Ramos (cell line): ENCODE results near the gene MVD.
"Not testable (repeated sequence)": the region's sequence is repeated elsewhere in the genome, so short reads cannot be mapped to it uniquely, and the experiment has no call there.

Experiments
- in situ Hi-C: fragments of 300-500 bp; cut with MboI; formaldehyde crosslinking; loops from one replicate; pipeline ENCODE4 v1.14.3; 2022; ENCODE audit warnings: low sequenced_read_pairs; ENCODE audit not compliant: unreplicated experiment

Gene MVD

GRCh38 chr16:88685156-88686061 lies 22.5 kb upstream of the MVD start:
- in situ Hi-C loops = no loop called here

DNA sequence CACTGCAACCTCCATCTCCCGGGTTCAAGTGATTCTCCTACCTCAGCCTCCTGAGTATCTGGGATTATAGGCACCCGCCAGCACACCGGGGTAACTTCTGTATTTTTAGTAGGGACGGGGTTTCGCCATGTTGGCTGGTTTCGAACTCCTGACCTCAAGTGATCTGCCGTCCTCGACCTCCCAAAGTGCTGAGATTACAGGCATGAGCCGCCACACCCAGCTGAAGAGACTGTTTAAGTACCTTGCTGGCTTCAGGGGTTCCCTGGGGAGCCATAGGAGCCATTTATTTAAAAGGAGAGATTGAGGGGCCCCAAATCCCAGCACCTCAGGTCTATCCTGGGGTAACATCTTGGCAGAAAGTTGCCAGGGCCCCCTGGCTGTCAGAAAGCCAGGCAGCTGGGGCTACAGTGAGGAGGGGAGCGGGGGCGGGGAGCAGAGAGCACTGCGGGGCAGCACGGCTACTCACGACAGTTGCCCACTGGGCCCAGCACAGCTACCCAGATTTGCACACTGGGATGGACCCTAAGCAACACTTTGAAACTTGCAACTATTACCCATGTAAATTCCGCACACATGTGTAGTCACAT lies 21.8 kb upstream of the MVD start:
- in situ Hi-C loops = no loop called here

DNA sequence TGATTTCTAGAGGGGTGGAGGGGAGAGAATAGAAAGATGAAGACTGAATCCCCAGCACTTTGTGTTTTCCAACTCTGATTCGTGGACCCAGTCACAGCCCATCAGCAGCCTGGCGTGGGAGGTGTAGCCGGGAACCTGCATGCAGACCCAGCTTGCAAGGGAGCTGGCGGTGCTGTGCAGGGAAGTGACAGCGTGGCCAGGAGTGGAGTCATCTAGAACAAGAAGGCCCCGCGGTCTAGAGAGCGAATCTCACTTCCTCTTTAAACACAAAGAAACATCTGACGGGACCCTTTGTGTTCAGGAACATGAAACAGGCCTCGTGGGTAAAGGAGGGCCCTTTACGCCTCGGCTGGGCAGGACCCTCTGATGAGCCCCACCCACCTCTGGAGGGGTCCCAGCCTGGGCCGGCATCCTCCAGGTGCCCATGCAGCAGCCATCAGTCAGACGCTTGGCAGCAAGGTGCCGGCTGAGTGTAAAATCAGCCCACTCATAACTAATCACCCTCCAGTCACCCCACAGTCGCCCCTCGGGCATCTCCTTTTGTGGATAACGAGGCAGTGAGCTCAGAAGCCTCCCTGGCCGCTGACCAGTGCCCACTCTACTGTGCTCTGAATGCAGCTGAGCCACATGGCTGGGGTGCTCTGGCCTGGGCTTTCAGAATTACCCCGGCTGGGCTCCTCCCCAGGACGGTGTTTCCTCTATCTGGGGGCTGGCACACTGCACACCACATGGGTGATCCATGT lies 19.0 kb upstream of the MVD start:
- in situ Hi-C loops = no loop called here

DNA sequence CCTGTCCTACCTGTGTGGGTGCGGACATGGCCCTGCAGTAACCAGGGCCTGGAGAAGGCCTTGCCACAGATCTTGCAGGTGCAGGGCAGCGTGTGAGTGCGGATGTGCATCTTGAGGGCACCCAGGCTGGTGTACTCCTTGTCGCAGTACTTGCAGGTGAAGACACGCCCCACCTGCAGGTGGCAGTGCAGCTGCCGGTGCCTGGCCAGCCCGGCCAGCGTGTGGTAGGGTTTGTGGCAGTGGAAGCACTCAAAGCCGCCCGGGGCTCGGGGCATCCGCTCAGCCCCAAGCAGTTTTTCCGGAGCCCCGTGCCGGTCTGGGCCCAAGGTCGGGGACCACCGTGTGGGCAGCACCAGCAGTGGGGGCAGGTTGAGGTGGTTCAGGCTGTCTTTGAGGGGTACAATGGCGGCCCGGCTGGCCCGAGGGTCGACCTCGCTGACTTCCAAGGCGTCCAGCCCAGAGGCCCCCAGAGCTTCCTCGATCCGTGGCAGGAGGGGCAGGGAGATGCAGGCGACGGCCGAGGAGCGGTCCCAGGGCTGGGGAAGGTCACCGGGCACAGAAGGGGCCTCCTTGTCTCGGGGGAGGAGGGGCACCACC lies 18.3 kb upstream of the MVD start:
- in situ Hi-C loops = no loop called here

- in situ Hi-C loops = no loop called here
Observed at GRCh38 chr16:88680554-88681083, 17.7 kb upstream of the MVD start.

GRCh38 chr16:88678224-88678979 lies 15.5 kb upstream of the MVD start:
- in situ Hi-C loops = no loop called here

DNA sequence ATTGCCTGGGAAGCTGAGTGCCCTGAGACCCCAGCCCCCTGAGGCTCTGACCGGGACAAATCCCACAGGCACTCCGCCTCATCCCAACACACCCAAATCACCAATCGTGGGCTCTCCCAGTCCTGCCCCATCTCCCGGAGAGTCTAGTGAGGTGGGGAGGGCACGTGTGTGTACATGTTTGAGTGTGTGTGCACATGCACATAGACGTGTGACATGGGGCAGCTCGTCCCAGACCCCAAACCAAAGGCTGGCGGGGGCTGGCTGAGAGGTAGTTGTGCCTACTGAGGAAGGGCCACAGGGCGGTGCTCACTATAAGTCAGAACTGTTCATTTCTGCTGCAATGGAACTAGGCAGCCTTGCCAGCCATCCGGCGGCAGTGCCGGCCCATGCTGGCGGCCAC lies 14.8 kb upstream of the MVD start:
- in situ Hi-C loops = no loop called here

DNA sequence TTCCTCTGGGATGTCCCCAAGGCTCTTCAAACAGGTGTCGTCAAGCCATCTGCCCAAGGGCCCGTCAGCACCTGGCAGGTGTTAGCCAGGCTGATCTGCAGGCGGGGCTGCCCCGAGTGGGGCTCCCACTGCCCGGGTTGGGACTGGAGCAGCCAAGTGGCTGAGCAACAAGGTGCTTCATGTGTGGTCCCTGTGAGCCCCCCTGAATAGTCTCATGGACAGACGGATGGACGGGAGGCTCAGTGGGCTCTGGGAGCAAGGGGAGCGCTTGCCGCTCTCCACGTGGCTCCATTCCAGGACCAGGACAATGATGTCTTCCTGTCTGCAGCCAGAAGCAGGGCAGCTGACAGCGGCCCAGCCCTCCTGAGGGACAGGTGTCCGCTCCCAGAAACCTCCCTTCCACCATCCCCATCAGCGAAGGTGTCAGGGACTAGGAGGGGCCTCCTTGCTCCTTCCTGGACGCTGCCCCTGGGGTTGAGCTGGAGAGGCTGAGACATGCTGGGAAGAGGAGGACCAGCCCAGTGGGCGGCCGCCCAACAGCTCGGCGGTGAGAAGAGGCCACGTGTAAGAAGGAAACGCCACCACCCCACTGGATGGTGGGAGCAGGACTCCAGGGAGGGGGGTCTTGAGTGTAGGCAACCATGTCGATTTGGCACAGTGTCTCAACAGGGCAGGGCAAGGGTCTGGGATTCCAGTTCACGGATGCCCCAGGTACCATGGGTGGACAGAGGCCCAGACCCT lies 13.8 kb upstream of the MVD start:
- in situ Hi-C loops = no loop called here

- in situ Hi-C loops = no loop called here
Observed at GRCh38 chr16:88673716-88674379, 11.0 kb upstream of the MVD start.

GRCh38 chr16:88672776-88673175 lies 9.9 kb upstream of the MVD start:
- in situ Hi-C loops = no loop called here

DNA sequence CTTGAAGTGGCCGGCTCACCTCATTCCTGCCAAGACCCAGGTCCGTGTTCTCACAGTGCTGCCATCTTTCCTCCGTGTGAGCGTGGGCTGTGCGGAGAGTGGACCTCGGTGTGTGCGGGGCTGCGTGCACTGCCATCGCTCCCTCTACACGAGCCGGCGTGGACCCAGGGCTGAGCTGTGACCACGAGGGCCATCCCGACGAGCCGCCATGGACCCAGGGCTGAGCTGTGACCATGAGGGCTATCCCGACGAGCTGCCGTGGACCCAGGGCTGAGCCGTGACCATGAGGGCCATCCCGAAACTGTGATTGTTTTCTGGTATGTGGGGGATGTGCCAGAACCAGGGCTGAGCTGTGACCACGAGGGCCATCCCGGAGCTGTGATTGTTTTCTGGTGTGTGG lies 8.9 kb upstream of the MVD start:
- in situ Hi-C loops = no loop called here

- in situ Hi-C loops = no loop called here
Observed at GRCh38 chr16:88669980-88670379, 7.1 kb upstream of the MVD start.

DNA sequence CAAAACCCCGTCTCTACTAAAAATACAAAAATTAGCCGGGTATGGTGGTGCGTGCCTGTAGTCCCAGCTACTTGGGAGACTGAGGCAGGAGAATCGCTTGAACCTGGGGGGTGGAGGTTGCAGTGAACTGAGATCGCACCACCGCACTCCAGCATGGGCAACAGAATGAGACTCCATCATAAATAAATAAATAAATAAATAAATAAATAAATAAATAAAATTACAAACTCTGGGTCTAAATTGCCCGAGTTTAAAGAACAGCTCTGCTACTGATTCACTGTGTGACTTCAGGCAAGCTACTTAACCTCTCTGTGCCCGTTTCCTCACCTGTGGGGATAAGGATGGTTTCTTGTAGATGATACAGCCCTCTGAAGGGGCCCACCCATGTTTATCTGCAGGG lies 6.6 kb upstream of the MVD start:
- in situ Hi-C loops = not testable (repeated sequence)

GRCh38 chr16:88667461-88667860 lies 4.6 kb upstream of the MVD start:
- in situ Hi-C loops = no loop called here

DNA sequence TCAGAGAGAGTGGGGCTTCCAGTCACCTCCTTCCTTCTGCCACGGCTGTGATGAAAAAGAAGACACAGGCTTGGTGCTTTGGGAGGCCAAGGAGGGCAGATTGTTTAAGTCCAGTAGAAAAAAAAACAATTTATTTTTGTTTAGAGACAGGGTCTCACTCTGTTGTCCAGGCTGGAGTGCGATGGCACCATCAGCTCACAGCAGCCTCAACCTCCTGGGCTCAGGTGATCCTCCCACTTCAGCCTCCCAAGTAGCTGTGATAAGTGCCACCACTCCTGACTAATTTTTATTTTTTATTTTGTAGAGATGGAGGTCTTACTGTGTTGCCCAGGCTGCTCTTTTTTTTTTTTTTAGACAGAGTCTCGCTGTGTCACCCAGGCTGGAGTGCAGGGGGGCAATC lies 2.7 kb upstream of the MVD start:
- in situ Hi-C loops = no loop called here

DNA sequence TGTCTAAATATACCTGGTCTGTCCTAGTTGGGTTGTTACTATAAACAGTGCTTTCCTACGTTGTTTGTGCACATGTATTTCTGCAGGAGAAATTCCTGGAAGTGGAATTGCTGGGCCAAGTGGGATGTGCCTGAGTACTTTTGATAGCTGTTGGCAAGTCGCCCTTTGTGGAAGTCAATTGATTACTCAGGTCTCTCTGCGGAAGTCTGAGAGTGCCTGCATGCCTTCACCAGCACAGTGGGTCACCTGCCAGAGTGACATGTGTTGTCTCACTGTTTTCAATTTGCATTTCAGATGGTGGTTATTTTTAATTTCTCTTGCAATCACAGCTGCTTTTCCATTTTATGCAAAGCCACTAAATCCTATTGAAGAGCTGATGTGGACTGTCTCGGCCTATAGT lies 2.3 kb upstream of the MVD start:
- in situ Hi-C loops = no loop called here

DNA sequence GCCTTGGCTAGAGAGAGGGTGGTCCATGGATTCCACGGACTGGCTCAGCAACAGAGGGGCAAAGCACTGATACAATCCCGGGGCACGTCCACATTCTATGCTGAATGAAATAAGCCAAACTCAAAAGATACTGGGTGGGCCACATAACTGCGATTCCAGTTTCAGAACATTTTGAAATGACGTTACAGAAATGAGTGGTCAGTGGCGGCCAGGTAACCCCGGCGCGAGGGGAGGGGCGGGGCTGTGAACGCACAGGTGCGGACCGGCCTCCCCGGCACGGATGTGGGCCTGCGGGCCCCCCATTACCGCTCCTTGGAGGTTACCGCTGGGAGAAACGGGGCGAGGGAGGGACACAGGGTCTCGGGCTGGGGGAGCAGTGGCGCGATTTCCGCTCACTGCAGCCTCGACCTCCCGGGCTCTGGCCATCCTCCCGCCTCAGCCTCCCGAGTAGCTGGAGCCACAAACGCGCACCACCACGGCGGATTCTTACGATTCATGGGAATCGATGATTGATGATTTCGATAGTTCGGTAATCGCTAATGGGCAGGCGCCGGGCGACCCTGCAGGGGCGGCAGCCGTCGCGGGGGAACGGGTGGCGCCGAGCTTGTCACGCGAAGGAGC lies 559 bp downstream of the MVD start:
- in situ Hi-C loops = no loop called here

- in situ Hi-C loops = no loop called here
Observed at GRCh38 chr16:88661468-88661867, 1.4 kb downstream of the MVD start.
